Upper lobe of left lung (tissue), 6 donors: ENCODE measurements around the gene TRIM27. TPM values are rescaled to one million over a fixed set of nuclear protein-coding genes. Genes with fewer than 3 reads are reported as not detected.

ENCODE experiments used
- ATAC-seq, 2 donors: fragments of 200-7000 bp; cut with Tn5 transposase; one replicate each; pipeline ENCODE4 v1.9.1; 2022; ENCODE audit warnings: mild to moderate bottlenecking in 2 of 2, moderate library complexity in 2 of 2; ENCODE audit not compliant: low FRiP score in 2 of 2
- DNase-seq, 2 donors: peaks; one replicate each; pipeline ENCODE4 v3.0.0-alpha.2; 2019 to 2020
- H3K27ac ChIP-seq, 4 donors: fragments of 200-600 bp; sonication (generic); one replicate each; pipeline ENCODE4 v1.5.1; 2016 to 2019
- H3K27me3 ChIP-seq, 4 donors: fragments of 200-600 bp; sonication (generic); one replicate each; pipeline ENCODE4 v1.5.1; 2017 to 2019
- H3K36me3 ChIP-seq, 4 donors: fragments of 200-600 bp; sonication (generic); one replicate each; pipeline ENCODE4 v1.5.1; 2016 to 2019
- H3K4me1 ChIP-seq, 4 donors: fragments of 200-600 bp; sonication (generic); one replicate each; pipeline ENCODE4 v1.5.1; 2018 to 2019
- H3K4me3 ChIP-seq, 4 donors: fragments of 200-600 bp; sonication (generic); one replicate each; pipeline ENCODE4 v1.5.1; 2017 to 2019; ENCODE audit warnings: mild to moderate bottlenecking in 2 of 4, moderate library complexity in 1 of 4
- H3K9me3 ChIP-seq, 4 donors: fragments of 200-600 bp; sonication (generic); one replicate each; pipeline ENCODE4 v1.5.1; 2018 to 2019
- EP300 ChIP-seq, 4 donors: sonication (generic); formaldehyde crosslinking; IDR thresholded peaks; one replicate each; pipeline ENCODE4 v1.5.1; 2017; ENCODE audit warnings: antibody characterized with exemption in 4 of 4, control low read depth in 2 of 4
- POLR2A ChIP-seq, 4 donors: fragments of 450-650 bp; IDR thresholded peaks; one replicate each; pipeline ENCODE4 v1.5.1; 2016 to 2017; ENCODE audit warnings: antibody characterized with exemption in 4 of 4, mild to moderate bottlenecking in 2 of 4
- POLR2AphosphoS5 ChIP-seq, 2 donors: sonication (generic); formaldehyde crosslinking; IDR thresholded peaks; one replicate each; pipeline ENCODE4 v1.5.1; 2017; ENCODE audit warnings: antibody characterized with exemption in 2 of 2
- WGBS, 2 donors: methylation state at CpG; one replicate each; pipeline ENCODE4 v1.1.5; 2017 to 2018; 5-methylcytosine and 5-hydroxymethylcytosine counted together
- total RNA-seq, 6 donors: library from RNA; depleted of rRNA in 4 of 6; stranded (reverse); fragments of >200 nt in 4 of 6; gene quantifications; one replicate each; pipeline versions ENCODE4 v1.1.0 to v1.2.1, GENCODE V29; 2016 to 2021
- TF ChIP-seq, protein P1 (sequence below), 6 experiments: fragments of 450-650 bp in 4 of 6; fragments of 200-600 bp in 2 of 6; sonication (generic) in 2 of 6; IDR thresholded peaks; one replicate each; pipeline ENCODE4 v1.5.1; 2016 to 2019; ENCODE audit warnings: antibody characterized with exemption in 6 of 6
- donor health status: DM: no; HTN: no; CAD: no; lungs with moderate emphysema.
- donor health status: DM: no; HTN: yes; CAD: no; lungs with severe emphysema.

Gene TRIM27
- total RNA-seq, 6 donors from 2014 or later = 45.8 to 90.1 (median 55.5) TPM

DNA sequence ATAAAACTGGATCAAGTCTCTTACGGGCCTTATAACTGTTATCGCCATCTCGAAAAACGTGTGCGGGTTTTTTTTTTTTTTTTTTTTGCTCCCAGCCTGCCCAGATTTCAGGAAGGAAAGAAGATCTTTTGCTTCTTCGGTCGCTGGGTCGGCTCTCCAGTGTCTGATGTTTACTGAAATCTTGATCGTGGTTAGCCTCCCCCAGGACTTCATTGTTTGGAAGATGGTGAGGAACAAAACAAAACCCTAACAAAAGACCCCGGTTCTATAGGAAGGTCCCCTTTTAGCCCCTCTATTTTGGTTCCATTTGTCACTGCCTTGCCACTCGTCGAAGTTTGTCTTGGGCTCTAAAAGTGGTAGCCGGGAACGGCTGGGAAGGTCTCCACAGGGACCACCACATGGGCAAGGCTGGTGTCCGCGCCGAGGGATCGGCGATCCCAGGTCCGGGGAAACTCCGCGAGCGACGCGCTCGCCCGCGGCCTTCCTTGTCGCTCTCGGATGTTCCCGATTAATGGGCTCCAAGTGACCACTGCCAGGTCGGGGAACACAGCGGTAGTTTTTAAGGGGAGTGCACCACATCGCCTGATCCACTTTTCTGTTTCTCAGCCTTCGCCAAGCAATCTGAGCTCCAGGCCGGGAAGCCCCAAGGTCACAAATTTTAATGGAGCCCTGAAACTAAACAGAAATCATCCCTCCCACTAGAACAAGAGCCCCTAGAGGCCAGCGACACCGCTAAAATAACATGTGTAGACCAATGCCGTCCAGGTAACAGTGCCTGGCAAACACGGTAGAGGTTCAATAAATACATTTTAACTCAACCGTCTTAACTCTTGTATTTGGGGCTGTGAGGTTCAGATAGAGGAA, 27.0 kb downstream of the TRIM27 start:
- Histone ChIP-seq H3K27ac (peak overlapping the region; percentile 93 to 99 (median 96)), H3K36me3 (peaks cover under 1 to 9% (median 5%) of the 10 kb centered on the region in 4 donors), H3K4me1 (peaks cover 0 to 11% (median 8%) of the 10 kb centered on the region in 4 donors), H3K4me3 (peak overlapping the region; percentile 48 to 66 (median 60)), H3K27me3 (no peaks in the 10 kb centered on the region), H3K9me3 (no peaks in the 10 kb centered on the region)
- peak in 1 of 2 donors; percentile 20 for TF ChIP-seq POLR2AphosphoS5 (IDR thresholded peaks at IDR 0.05)
- TF ChIP-seq POLR2A (IDR thresholded peaks at IDR 0.05) = peak in 2 of 4 donors; percentile 11 to 37
- TF ChIP-seq EP300 (IDR thresholded peaks at IDR 0.05) = no peak
- TF ChIP-seq, protein P1, sequence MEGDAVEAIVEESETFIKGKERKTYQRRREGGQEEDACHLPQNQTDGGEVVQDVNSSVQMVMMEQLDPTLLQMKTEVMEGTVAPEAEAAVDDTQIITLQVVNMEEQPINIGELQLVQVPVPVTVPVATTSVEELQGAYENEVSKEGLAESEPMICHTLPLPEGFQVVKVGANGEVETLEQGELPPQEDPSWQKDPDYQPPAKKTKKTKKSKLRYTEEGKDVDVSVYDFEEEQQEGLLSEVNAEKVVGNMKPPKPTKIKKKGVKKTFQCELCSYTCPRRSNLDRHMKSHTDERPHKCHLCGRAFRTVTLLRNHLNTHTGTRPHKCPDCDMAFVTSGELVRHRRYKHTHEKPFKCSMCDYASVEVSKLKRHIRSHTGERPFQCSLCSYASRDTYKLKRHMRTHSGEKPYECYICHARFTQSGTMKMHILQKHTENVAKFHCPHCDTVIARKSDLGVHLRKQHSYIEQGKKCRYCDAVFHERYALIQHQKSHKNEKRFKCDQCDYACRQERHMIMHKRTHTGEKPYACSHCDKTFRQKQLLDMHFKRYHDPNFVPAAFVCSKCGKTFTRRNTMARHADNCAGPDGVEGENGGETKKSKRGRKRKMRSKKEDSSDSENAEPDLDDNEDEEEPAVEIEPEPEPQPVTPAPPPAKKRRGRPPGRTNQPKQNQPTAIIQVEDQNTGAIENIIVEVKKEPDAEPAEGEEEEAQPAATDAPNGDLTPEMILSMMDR (IDR thresholded peaks at IDR 0.05) = peak in 3 of 6 experiments; percentile 19 to 20 (median 20)
- ATAC-seq (peak; percentile 38 to 71), DNase-seq (peak; percentile 58 to 90)
- WGBS, 2 donors = 0 to 1% methylated on average over 24 to 41 of the region's 41 CpGs

DNA sequence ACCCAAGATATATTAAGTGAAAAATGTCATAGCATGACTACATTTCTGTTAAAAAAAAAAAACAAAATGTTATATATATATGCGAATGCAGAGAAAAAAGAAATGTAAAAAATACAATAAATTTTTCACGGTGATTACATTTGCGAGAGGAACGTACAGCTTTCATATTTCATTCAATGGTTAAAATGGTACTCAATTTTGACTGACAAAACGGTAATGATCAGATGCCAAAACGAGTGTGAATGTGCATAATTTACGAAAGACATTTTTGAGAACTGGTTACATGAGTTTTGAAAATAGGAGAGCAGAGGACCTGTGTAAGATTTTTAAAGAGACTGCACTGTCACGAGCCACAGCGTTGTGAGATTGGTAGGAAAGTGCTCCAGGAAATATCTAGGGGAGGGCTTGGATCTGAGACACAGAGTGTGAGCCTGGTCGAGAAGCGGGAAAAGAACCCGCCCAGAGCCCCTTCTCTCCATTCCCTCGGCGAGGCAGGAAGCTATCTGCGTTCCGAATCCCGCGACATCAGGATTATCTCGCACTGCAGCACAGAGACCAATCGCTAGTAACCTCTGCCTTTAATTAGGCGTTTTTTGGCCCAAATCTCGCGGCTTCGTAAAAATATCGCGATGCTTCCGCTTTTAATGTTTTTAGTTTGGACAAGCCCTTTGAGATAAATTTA, 28.5 kb downstream of the TRIM27 start:
- DNase-seq (peak in 1 of 2 donors; percentile 93), ATAC-seq (peak; percentile 94 to 95)
- 10 to 12% methylated on average over 27 of the region's 27 CpGs for WGBS, 2 donors
- Histone ChIP-seq H3K4me1 (peaks cover 0 to 11% (median 8%) of the 10 kb centered on the region in 4 donors), H3K4me3 (peak overlapping the region; percentile 46 to 66 (median 53)), H3K27ac (peak overlapping the region; percentile 93 to 99 (median 96)), H3K27me3 (no peaks in the 10 kb centered on the region), H3K36me3 (no peaks in the 10 kb centered on the region), H3K9me3 (no peaks in the 10 kb centered on the region)
- TF ChIP-seq POLR2AphosphoS5 (IDR thresholded peaks at IDR 0.05) (peak; percentile 57 to 82), POLR2A (IDR thresholded peaks at IDR 0.05) (peak in 3 of 4 donors; percentile 27 to 84 (median 84)), EP300 (IDR thresholded peaks at IDR 0.05) (no peak)

DNA sequence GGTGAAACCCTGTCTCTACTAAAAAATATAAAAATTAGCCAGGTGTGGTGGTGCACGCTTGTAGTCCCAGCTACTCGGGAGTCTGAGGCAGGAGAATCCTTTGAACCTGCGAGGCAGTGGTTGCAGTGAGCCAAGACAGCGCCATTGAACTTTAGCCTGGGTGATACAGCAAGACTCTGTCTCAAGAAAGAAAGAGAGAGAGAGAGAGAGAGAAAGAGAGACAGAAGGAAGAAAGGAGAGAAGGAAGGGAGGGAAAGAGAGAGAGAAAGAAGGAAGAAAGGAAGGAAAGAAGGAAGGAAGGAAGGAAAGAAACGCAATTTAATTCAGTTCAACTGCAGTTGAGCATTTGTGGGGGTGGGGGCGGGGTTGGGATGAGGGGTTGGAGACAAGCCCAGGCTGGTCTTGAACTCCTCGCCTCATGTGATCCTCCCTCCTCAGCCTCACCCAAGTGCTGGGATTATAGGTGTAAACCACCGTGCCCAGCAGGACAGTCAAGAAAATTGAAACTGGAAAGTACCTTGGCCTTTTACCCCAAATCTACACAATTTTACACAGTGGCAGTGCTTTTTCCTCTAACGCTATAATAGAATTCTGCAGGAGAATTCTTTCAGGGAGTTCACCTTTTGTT, 30.5 kb downstream of the TRIM27 start:
- TF ChIP-seq, protein P1 (IDR thresholded peaks at IDR 0.05) = no peak
- TF ChIP-seq POLR2AphosphoS5 (IDR thresholded peaks at IDR 0.05) (no peak), EP300 (IDR thresholded peaks at IDR 0.05) (no peak), POLR2A (IDR thresholded peaks at IDR 0.05) (no peak)
- ATAC-seq (no peak), DNase-seq (no peak)
- Histone ChIP-seq H3K4me3 (no peak overlapping the region), H3K36me3 (no peaks in the 10 kb centered on the region), H3K27ac (no peak overlapping the region), H3K27me3 (no peaks in the 10 kb centered on the region), H3K9me3 (no peaks in the 10 kb centered on the region), H3K4me1 (peaks cover 0 to 9% (median 8%) of the 10 kb centered on the region in 4 donors)
- WGBS, 2 donors = 77 to 86% methylated on average over 9 of the region's 9 CpGs

DNA sequence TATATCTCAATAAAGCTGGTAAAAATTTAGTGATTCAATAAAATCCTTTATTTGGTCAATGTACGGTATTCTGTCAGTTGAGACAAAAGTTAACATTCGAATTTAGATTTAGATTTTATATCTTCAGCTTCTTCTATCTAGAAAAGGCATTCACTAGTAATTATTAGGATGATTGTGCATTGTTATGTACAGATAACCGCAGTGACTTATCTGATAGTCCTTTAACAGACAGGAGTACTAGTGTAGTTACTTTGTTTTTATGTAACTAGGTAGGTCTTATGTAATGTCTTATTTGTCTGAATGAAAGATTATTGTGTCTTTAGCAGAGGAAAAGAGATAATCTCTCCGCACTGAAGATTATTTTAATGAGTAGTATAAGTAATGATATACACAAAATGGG, 31.3 kb downstream of the TRIM27 start:
- Histone ChIP-seq H3K27ac (no peak overlapping the region), H3K27me3 (no peaks in the 10 kb centered on the region), H3K4me3 (no peak overlapping the region), H3K4me1 (peaks cover 0 to 5% (median 3%) of the 10 kb centered on the region in 4 donors), H3K9me3 (no peaks in the 10 kb centered on the region), H3K36me3 (no peaks in the 10 kb centered on the region)
- WGBS, 2 donors = 88 to 90% methylated on average over 4 of the region's 4 CpGs
- DNase-seq (no peak), ATAC-seq (no peak)
- TF ChIP-seq, protein P1 (IDR thresholded peaks at IDR 0.05) = no peak
- TF ChIP-seq EP300 (IDR thresholded peaks at IDR 0.05) (no peak), POLR2A (IDR thresholded peaks at IDR 0.05) (no peak), POLR2AphosphoS5 (IDR thresholded peaks at IDR 0.05) (no peak)
